KMS-11 (cell line): ENCODE results near the gene CTBP1.

Experiments
- H2AFZ ChIP-seq: fragments of 200-600 bp; sonication (generic); 2 replicates; pipeline ENCODE4 v1.6.1; 2016; ENCODE audit warnings: antibody characterized with exemption, mixed run types, low read depth
- H3K27ac ChIP-seq: fragments of 200-600 bp; sonication (generic); 2 replicates; pipeline ENCODE4 v1.6.1; 2016; ENCODE audit warnings: mild to moderate bottlenecking, mixed run types
- H3K27me3 ChIP-seq: fragments of 200-600 bp; sonication (generic); 2 replicates; pipeline ENCODE4 v1.6.1; 2017; ENCODE audit warnings: mild to moderate bottlenecking, low read depth, mixed run types, moderate library complexity; ENCODE audit not compliant: insufficient read depth
- H3K36me3 ChIP-seq: fragments of 200-600 bp; sonication (generic); 2 replicates; pipeline ENCODE4 v1.6.1; 2017; ENCODE audit warnings: mild to moderate bottlenecking, mixed run types; ENCODE audit not compliant: insufficient read depth
- H3K4me1 ChIP-seq: fragments of 200-600 bp; sonication (generic); 2 replicates; pipeline ENCODE4 v1.6.1; 2016; ENCODE audit warnings: mild to moderate bottlenecking, low read depth, mixed run types; ENCODE audit not compliant: poor library complexity, severe bottlenecking
- H3K4me2 ChIP-seq: fragments of 200-600 bp; sonication (generic); 2 replicates; pipeline ENCODE4 v1.7.0; 2016; ENCODE audit warnings: mild to moderate bottlenecking, mixed run types
- H3K4me3 ChIP-seq: fragments of 200-600 bp; sonication (generic); IDR thresholded peaks from 2 replicates; pipeline ENCODE4 v1.6.1; 2017; ENCODE audit warnings: low read depth, low read length, mixed read lengths; ENCODE audit not compliant: insufficient read depth
- H3K79me2 ChIP-seq: fragments of 200-600 bp; sonication (generic); 2 replicates; pipeline ENCODE4 v1.6.1; 2016; ENCODE audit warnings: low read depth, mixed run types; ENCODE audit not compliant: insufficient read depth
- H3K9ac ChIP-seq: fragments of 200-600 bp; sonication (generic); 2 replicates; pipeline ENCODE4 v1.6.1; 2016; ENCODE audit warnings: mild to moderate bottlenecking, mixed run types
- H4K20me1 ChIP-seq: fragments of 200-600 bp; sonication (generic); 2 replicates; pipeline ENCODE4 v1.6.1; 2016; ENCODE audit warnings: mild to moderate bottlenecking, mixed run types; ENCODE audit not compliant: insufficient read depth
- CTCF ChIP-seq: fragments of 200-600 bp; sonication (generic); conservative IDR thresholded peaks from 2 replicates; pipeline ENCODE4 v1.6.1; 2017; ENCODE audit warnings: low read depth, mild to moderate bottlenecking, antibody characterized with exemption, low read length, moderate library complexity, mixed read lengths

Gene CTBP1

GRCh38 chr4:1172228-1172851 lies 76.6 kb downstream of the CTBP1 start, which contains the start of gene SPON2:
SPON2 (minus strand) TSS chr4:1172583.
- Histone ChIP-seq H3K9ac (no peak within 1 kb of the TSS), H3K4me1 (no peaks in the 10 kb centered on the region), H3K4me3 (no peak within 1 kb of the TSS), H3K79me2 (no peaks in the 10 kb centered on the region), H2AFZ (no peak within 1 kb of the TSS), H3K27me3 (no peaks in the 10 kb centered on the region), H3K36me3 (no peaks in the 10 kb centered on the region), H3K27ac (no peak within 1 kb of the TSS), H4K20me1 (no peaks in the 10 kb centered on the region), H3K4me2 (no peak within 1 kb of the TSS)
- TF ChIP-seq CTCF = no peak

GRCh38 chr4:1171311-1172227 lies 77.4 kb downstream of the CTBP1 start:
- Histone ChIP-seq H3K36me3 (no peaks in the 10 kb centered on the region), H2AFZ (no peak overlapping the region), H3K9ac (no peak overlapping the region), H3K27me3 (no peaks in the 10 kb centered on the region), H3K79me2 (no peaks in the 10 kb centered on the region), H3K27ac (no peak overlapping the region), H4K20me1 (no peaks in the 10 kb centered on the region), H3K4me1 (peaks cover 3% of the 10 kb centered on the region), H3K4me3 (no peak overlapping the region), H3K4me2 (no peak overlapping the region)
- no peak for TF ChIP-seq CTCF

GRCh38 chr4:1170976-1171310 lies 78.0 kb downstream of the CTBP1 start:
- Histone ChIP-seq H4K20me1 (no peaks in the 10 kb centered on the region), H3K4me3 (no peak overlapping the region), H3K27me3 (no peaks in the 10 kb centered on the region), H3K36me3 (no peaks in the 10 kb centered on the region), H3K9ac (no peak overlapping the region), H2AFZ (no peak overlapping the region), H3K4me2 (no peak overlapping the region), H3K4me1 (peaks cover 3% of the 10 kb centered on the region), H3K27ac (no peak overlapping the region), H3K79me2 (no peaks in the 10 kb centered on the region)
- TF ChIP-seq CTCF = no peak

GRCh38 chr4:1170156-1170975 lies 78.6 kb downstream of the CTBP1 start:
- Histone ChIP-seq H2AFZ (no peak overlapping the region), H3K9ac (no peak overlapping the region), H4K20me1 (no peaks in the 10 kb centered on the region), H3K36me3 (no peaks in the 10 kb centered on the region), H3K4me2 (no peak overlapping the region), H3K4me3 (no peak overlapping the region), H3K4me1 (peaks cover 3% of the 10 kb centered on the region), H3K79me2 (no peaks in the 10 kb centered on the region), H3K27ac (no peak overlapping the region), H3K27me3 (no peaks in the 10 kb centered on the region)
- TF ChIP-seq CTCF = no peak
